SK-N-SH (cell line): ENCODE results near the gene TRDN. TPM values are rescaled to one million over a fixed set of nuclear protein-coding genes. Genes with fewer than 3 reads are reported as not detected.

Source experiments
- CTCF ChIA-PET: fragments of 300-600, 350-600 bp; formaldehyde crosslinking; extraction: SDS; loops from one replicate; lab custom pipeline; 2021; lab: Yijun Ruan, JAX
- POLR2A ChIA-PET: fragments of 350-600 bp; sonication (Branson Sonifier 250); formaldehyde crosslinking; extraction: SDS; loops from one replicate; lab custom pipeline; 2020; ENCODE audit warnings: antibody characterized with exemption, inconsistent platforms; lab: Yijun Ruan, JAX
- DNase-seq: peaks from one replicate; pipeline ENCODE4 v3.0.0; 2012
- H2AFZ ChIP-seq: fragments of 200-600 bp; sonication (generic); 2 replicates; pipeline ENCODE4 v1.8.1; 2016; ENCODE audit warnings: antibody characterized with exemption, mild to moderate bottlenecking, low read depth
- H3F3A ChIP-seq: fragments of 200-600 bp; sonication (generic); replicated peaks from 2 replicates; pipeline ENCODE3; 2016; ENCODE audit warnings: antibody characterized with exemption, mild to moderate bottlenecking; ENCODE audit not compliant: insufficient read depth
- H3K27ac ChIP-seq, 2 experiments: fragments of 200-500 bp in 1 of 2; fragments of 200-600 bp in 1 of 2; sonication (Bioruptor generic) in 1 of 2; sonication (generic), shearing (Covaris generic) in 1 of 2; 2 replicates each; pipeline versions ENCODE4 v1.5.1 to v1.6.1; 2014 to 2016; ENCODE audit warnings: low read depth in 2 of 2, inconsistent platforms in 1 of 2, low read length in 1 of 2, mild to moderate bottlenecking in 1 of 2, mixed read lengths in 1 of 2
- H3K27me3 ChIP-seq: fragments of 200-600 bp; sonication (generic), shearing (Covaris generic); 2 replicates; pipeline ENCODE4 v1.6.1; 2016; ENCODE audit warnings: mixed run types; ENCODE audit not compliant: insufficient read depth
- H3K36me3 ChIP-seq, 2 experiments: fragments of 200-500 bp in 1 of 2; fragments of 200-600 bp in 1 of 2; sonication (Bioruptor generic) in 1 of 2; sonication (generic) in 1 of 2; replicated peaks in 1 of 2; 2 replicates each; pipeline versions ENCODE3 to v1.5.1; 2014 to 2016; ENCODE audit warnings: low read length in 1 of 2, mild to moderate bottlenecking in 1 of 2; ENCODE audit not compliant: insufficient read depth in 2 of 2, control insufficient read depth in 1 of 2
- H3K4me1 ChIP-seq, 2 experiments: fragments of 200-500 bp in 1 of 2; fragments of 200-600 bp in 1 of 2; sonication (Bioruptor generic) in 1 of 2; sonication (generic), shearing (Covaris generic) in 1 of 2; 2 replicates each; pipeline versions ENCODE4 v1.5.1 to v1.6.1; 2014 to 2016; ENCODE audit warnings: low read depth in 1 of 2, low read length in 1 of 2, mixed run types in 1 of 2; ENCODE audit not compliant: insufficient read depth in 2 of 2, control insufficient read depth in 1 of 2
- H3K4me2 ChIP-seq: fragments of 200-600 bp; sonication (generic), shearing (Covaris generic); 2 replicates; pipeline ENCODE4 v1.6.1; 2017; ENCODE audit warnings: mixed run types
- H3K4me3 ChIP-seq, 2 experiments: fragments of 200-500 bp in 1 of 2; fragments of 200-600 bp in 1 of 2; sonication (Bioruptor generic) in 1 of 2; sonication (generic), shearing (Covaris generic) in 1 of 2; 2 replicates each; pipeline versions ENCODE4 v1.5.1 to v1.8.1; 2014 to 2016; ENCODE audit warnings: low read depth in 2 of 2, inconsistent platforms in 1 of 2, low read length in 1 of 2, mild to moderate bottlenecking in 1 of 2, mixed read lengths in 1 of 2, moderate library complexity in 1 of 2
- H3K79me2 ChIP-seq: fragments of 200-600 bp; sonication (generic); 2 replicates; pipeline ENCODE4 v1.8.1; 2017; ENCODE audit warnings: mild to moderate bottlenecking; ENCODE audit not compliant: insufficient read depth
- H3K9ac ChIP-seq: fragments of 200-600 bp; sonication (generic); 2 replicates; pipeline ENCODE4 v1.6.1; 2017; ENCODE audit warnings: mixed run types
- H3K9me2 ChIP-seq: fragments of 200-600 bp; sonication (generic); 2 replicates; pipeline ENCODE4 v1.6.1; 2017; ENCODE audit warnings: mixed run types
- H3K9me3 ChIP-seq: fragments of 200-600 bp; sonication (generic); 2 replicates; pipeline ENCODE4 v1.6.1; 2017; ENCODE audit warnings: mixed run types, mild to moderate bottlenecking, moderate library complexity
- H4K20me1 ChIP-seq: fragments of 200-600 bp; sonication (generic); 2 replicates; pipeline ENCODE4 v1.6.1; 2017; ENCODE audit warnings: mild to moderate bottlenecking, mixed run types; ENCODE audit not compliant: insufficient read depth
- CHD2 ChIP-seq: fragments of 150-350 bp; IDR thresholded peaks from 2 replicates; pipeline ENCODE4 v1.6.1; 2018; ENCODE audit warnings: low read length; ENCODE audit not compliant: partially characterized antibody
- EZH2phosphoT487 ChIP-seq: fragments of 200-600 bp; sonication (generic); IDR thresholded peaks from 2 replicates; pipeline ENCODE4 v1.6.1; 2017; ENCODE audit warnings: low read depth, mixed run types, mild to moderate bottlenecking, antibody characterized with exemption, moderate library complexity, borderline replicate concordance
- FOSL2 ChIP-seq: IDR thresholded peaks from 2 replicates; pipeline ENCODE4 v1.4.0; 2012; ENCODE audit warnings: low read depth, mild to moderate bottlenecking, moderate library complexity, borderline replicate concordance
- FOXM1 ChIP-seq: IDR thresholded peaks from 2 replicates; pipeline ENCODE4 v1.4.0; 2012; ENCODE audit warnings: low read depth, mild to moderate bottlenecking
- GATA2 ChIP-seq: sonication (generic); formaldehyde crosslinking; IDR thresholded peaks from 2 replicates; pipeline ENCODE4 v1.5.0; 2020; ENCODE audit warnings: mild to moderate bottlenecking, missing genetic modification reagents
- NRF1 ChIP-seq: IDR thresholded peaks from 2 replicates; pipeline ENCODE4 v1.6.1; 2012; ENCODE audit warnings: low read depth, mild to moderate bottlenecking, low read length
- POLR2AphosphoS5 ChIP-seq: IDR thresholded peaks from 2 replicates; pipeline ENCODE4 v1.6.1; 2012; ENCODE audit warnings: low read depth, low read length
- RFX5 ChIP-seq: IDR thresholded peaks from 2 replicates; pipeline ENCODE4 v1.6.1; 2012; ENCODE audit warnings: mild to moderate bottlenecking, improper control_type of control experiment, low read length
- TEAD4 ChIP-seq: IDR thresholded peaks from 2 replicates; pipeline ENCODE4 v1.4.0; 2012; ENCODE audit warnings: mild to moderate bottlenecking, borderline replicate concordance; ENCODE audit not compliant: insufficient read depth
- WGBS: methylation state at CpG from one replicate; pipeline ENCODE4 v1.1.6; 2017; ENCODE audit warnings: low lambda C conversion rate; 5-methylcytosine and 5-hydroxymethylcytosine counted together
- polyA plus RNA-seq, 3 experiments: library from polyadenylated mRNA; depleted of rRNA; stranded (reverse); fragments of >200 nt; gene quantifications; 2 replicates each; pipeline ENCODE4 v1.2.3, GENCODE V29; 2012
- TF ChIP-seq, protein P1 (sequence below): fragments of 150-350 bp; IDR thresholded peaks from 2 replicates; pipeline ENCODE4 v1.6.1; 2016; ENCODE audit warnings: mild to moderate bottlenecking, low read depth, low read length
- TF ChIP-seq, protein P2 (sequence below): IDR thresholded peaks from 2 replicates; pipeline ENCODE4 v1.4.0; 2012; ENCODE audit warnings: low read depth
- TF ChIP-seq, protein P3 (sequence below): IDR thresholded peaks from 2 replicates; pipeline ENCODE4 v1.6.1; 2012; ENCODE audit warnings: mild to moderate bottlenecking, low read depth, low read length, moderate library complexity
- TF ChIP-seq, protein P4 (sequence below): fragments of 200-600 bp; sonication (generic); IDR thresholded peaks from 2 replicates; pipeline ENCODE4 v1.6.1; 2017; ENCODE audit warnings: antibody characterized with exemption, mild to moderate bottlenecking, moderate library complexity

Gene TRDN
- polyA plus RNA-seq, 1 of the 3 experiments (the other 2 are of a cell fraction), result not detected

DNA sequence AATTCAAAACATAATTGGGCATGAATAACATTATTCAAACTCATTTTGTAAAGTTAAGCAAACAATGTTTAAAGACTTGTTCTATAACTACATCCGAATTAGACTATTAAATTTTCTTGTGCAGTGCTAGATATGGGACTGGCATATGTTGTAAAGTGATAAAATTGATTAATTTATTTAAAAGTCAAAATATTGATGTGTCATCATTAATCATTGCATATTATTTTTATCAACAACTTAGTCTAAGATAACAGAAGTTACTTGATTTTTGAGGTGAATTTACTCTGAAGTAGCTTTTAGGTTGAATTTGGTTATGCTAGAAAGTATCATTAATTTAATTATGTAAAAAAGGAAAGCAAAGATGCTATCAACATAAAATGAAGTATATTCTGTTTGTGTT is 396.1 kb downstream of the TRDN start:
- Histone ChIP-seq H3K4me1 (no peaks in the 10 kb centered on the region; a peak in 1 of 4 replicates), H3F3A (no peaks in the 10 kb centered on the region), H3K36me3 (no peaks in the 10 kb centered on the region), H3K4me2 (no peak overlapping the region), H2AFZ (no peak overlapping the region), H3K27me3 (no peaks in the 10 kb centered on the region), H3K9me3 (no peaks in the 10 kb centered on the region), H4K20me1 (no peaks in the 10 kb centered on the region), H3K9ac (no peak overlapping the region), H3K4me3 (no peak overlapping the region), H3K79me2 (no peaks in the 10 kb centered on the region), H3K27ac (no peak overlapping the region), H3K9me2 (0 out of 2 replicates have a peak, but pooled peaks cover 3% of the 10 kb centered on the region)
- no peak for DNase-seq
- TF ChIP-seq EZH2phosphoT487, result no peak
- TF ChIP-seq FOSL2, result no peak
- TF ChIP-seq CHD2, result no peak
- TF ChIP-seq, protein P1, sequence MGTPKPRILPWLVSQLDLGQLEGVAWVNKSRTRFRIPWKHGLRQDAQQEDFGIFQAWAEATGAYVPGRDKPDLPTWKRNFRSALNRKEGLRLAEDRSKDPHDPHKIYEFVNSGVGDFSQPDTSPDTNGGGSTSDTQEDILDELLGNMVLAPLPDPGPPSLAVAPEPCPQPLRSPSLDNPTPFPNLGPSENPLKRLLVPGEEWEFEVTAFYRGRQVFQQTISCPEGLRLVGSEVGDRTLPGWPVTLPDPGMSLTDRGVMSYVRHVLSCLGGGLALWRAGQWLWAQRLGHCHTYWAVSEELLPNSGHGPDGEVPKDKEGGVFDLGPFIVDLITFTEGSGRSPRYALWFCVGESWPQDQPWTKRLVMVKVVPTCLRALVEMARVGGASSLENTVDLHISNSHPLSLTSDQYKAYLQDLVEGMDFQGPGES, result no peak
- no peak for TF ChIP-seq FOXM1
- TF ChIP-seq GATA2, result no peak
- TF ChIP-seq, protein P2, sequence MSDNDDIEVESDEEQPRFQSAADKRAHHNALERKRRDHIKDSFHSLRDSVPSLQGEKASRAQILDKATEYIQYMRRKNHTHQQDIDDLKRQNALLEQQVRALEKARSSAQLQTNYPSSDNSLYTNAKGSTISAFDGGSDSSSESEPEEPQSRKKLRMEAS, result no peak
- TF ChIP-seq POLR2AphosphoS5, result no peak
- TF ChIP-seq, protein P3, sequence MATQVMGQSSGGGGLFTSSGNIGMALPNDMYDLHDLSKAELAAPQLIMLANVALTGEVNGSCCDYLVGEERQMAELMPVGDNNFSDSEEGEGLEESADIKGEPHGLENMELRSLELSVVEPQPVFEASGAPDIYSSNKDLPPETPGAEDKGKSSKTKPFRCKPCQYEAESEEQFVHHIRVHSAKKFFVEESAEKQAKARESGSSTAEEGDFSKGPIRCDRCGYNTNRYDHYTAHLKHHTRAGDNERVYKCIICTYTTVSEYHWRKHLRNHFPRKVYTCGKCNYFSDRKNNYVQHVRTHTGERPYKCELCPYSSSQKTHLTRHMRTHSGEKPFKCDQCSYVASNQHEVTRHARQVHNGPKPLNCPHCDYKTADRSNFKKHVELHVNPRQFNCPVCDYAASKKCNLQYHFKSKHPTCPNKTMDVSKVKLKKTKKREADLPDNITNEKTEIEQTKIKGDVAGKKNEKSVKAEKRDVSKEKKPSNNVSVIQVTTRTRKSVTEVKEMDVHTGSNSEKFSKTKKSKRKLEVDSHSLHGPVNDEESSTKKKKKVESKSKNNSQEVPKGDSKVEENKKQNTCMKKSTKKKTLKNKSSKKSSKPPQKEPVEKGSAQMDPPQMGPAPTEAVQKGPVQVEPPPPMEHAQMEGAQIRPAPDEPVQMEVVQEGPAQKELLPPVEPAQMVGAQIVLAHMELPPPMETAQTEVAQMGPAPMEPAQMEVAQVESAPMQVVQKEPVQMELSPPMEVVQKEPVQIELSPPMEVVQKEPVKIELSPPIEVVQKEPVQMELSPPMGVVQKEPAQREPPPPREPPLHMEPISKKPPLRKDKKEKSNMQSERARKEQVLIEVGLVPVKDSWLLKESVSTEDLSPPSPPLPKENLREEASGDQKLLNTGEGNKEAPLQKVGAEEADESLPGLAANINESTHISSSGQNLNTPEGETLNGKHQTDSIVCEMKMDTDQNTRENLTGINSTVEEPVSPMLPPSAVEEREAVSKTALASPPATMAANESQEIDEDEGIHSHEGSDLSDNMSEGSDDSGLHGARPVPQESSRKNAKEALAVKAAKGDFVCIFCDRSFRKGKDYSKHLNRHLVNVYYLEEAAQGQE, result no peak
- TF ChIP-seq RFX5, result no peak
- TF ChIP-seq TEAD4, result no peak
- no peak for TF ChIP-seq NRF1
- TF ChIP-seq, protein P4, sequence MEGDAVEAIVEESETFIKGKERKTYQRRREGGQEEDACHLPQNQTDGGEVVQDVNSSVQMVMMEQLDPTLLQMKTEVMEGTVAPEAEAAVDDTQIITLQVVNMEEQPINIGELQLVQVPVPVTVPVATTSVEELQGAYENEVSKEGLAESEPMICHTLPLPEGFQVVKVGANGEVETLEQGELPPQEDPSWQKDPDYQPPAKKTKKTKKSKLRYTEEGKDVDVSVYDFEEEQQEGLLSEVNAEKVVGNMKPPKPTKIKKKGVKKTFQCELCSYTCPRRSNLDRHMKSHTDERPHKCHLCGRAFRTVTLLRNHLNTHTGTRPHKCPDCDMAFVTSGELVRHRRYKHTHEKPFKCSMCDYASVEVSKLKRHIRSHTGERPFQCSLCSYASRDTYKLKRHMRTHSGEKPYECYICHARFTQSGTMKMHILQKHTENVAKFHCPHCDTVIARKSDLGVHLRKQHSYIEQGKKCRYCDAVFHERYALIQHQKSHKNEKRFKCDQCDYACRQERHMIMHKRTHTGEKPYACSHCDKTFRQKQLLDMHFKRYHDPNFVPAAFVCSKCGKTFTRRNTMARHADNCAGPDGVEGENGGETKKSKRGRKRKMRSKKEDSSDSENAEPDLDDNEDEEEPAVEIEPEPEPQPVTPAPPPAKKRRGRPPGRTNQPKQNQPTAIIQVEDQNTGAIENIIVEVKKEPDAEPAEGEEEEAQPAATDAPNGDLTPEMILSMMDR, result no peak
- CTCF ChIA-PET, result no interaction called here
- WGBS, result 7% methylated on average over 1 of the region's 1 CpG
- POLR2A ChIA-PET, result no interaction called here
